Vagina (tissue), 2 donors: ENCODE data around the gene GPR137B. TPM values are rescaled to one million over a fixed set of nuclear protein-coding genes. Genes with fewer than 3 reads are reported as not detected.

Experiments
- DNase-seq, 2 donors: peaks; one replicate each; pipeline ENCODE4 v3.0.0-alpha.2; 2017; ENCODE audit errors: extremely low spot score in 2 of 2
- H3K27ac ChIP-seq: fragments of 200-600 bp; sonication (generic); one replicate; pipeline ENCODE4 v1.5.1; 2019
- H3K27me3 ChIP-seq: fragments of 200-600 bp; sonication (generic); one replicate; pipeline ENCODE4 v1.5.1; 2019
- H3K36me3 ChIP-seq, 2 donors: fragments of 200-600 bp; sonication (generic); one replicate each; pipeline ENCODE4 v1.5.1; 2017 to 2019
- H3K4me1 ChIP-seq: fragments of 200-600 bp; sonication (generic); one replicate; pipeline ENCODE4 v1.5.1; 2019
- H3K4me3 ChIP-seq, 2 donors: fragments of 200-600 bp; sonication (generic); 1 replicate in 1 of 2; 2 replicates in 1 of 2; pipeline ENCODE4 v1.5.1; 2016 to 2019
- H3K9me3 ChIP-seq: fragments of 200-600 bp; sonication (generic); one replicate; pipeline ENCODE4 v1.5.1; 2019
- CTCF ChIP-seq, 3 experiments: fragments of 450-650 bp in 2 of 3; fragments of 200-600 bp in 1 of 3; sonication (generic) in 1 of 3; IDR thresholded peaks; one replicate each; pipeline ENCODE4 v1.5.1; 2017 to 2019; ENCODE audit warnings: antibody characterized with exemption in 3 of 3, mild to moderate bottlenecking in 2 of 3, moderate library complexity in 2 of 3
- POLR2A ChIP-seq, 2 donors: fragments of 450-650 bp; IDR thresholded peaks; one replicate each; pipeline ENCODE4 v1.6.1; 2017; ENCODE audit warnings: antibody characterized with exemption in 2 of 2, mild to moderate bottlenecking in 2 of 2, moderate library complexity in 2 of 2
- POLR2AphosphoS5 ChIP-seq, 2 donors: sonication (generic); formaldehyde crosslinking; IDR thresholded peaks; one replicate each; pipeline ENCODE4 v1.9.0; 2017; ENCODE audit warnings: antibody characterized with exemption in 2 of 2, mild to moderate bottlenecking in 2 of 2, low read depth in 1 of 2; ENCODE audit not compliant: insufficient read depth in 1 of 2
- intact Hi-C: fragments of 100-400 bp; cut with DNase I; formaldehyde crosslinking; loops from one replicate; pipeline ENCODE4 v1.15.1; 2023
- total RNA-seq: library from RNA; depleted of rRNA; stranded (reverse); fragments of >200 nt; gene quantifications from one replicate; pipeline ENCODE4 v1.2.3, GENCODE V29; 2016

GPR137B gene
- total RNA-seq, 1 donor from 2014 or later, result 38.8 TPM

GRCh38 chr1:236167578-236167977 is 25.2 kb downstream of the GPR137B start:
- TF ChIP-seq CTCF (IDR thresholded peaks at IDR 0.05) (no peak), POLR2AphosphoS5 (IDR thresholded peaks at IDR 0.05; ENCODE audit: insufficient read depth in 1 of 2, low read depth in 1 of 2) (no peak), POLR2A (IDR thresholded peaks at IDR 0.05) (no peak)
- H3K4me3 ChIP-seq, result no peak overlapping the region
- no peak for DNase-seq
- H3K36me3 ChIP-seq, result no peaks in the 10 kb centered on the region
- no peak overlapping the region for H3K27ac ChIP-seq
- intact Hi-C loops, result no loop called here
- peaks cover 4% of the 10 kb centered on the region for H3K4me1 ChIP-seq
- H3K9me3 ChIP-seq, result no peaks in the 10 kb centered on the region
- no peaks in the 10 kb centered on the region for H3K27me3 ChIP-seq

- no peak for DNase-seq
- Histone ChIP-seq H3K27me3 (no peaks in the 10 kb centered on the region), H3K4me1 (peaks cover 4% of the 10 kb centered on the region), H3K4me3 (no peak overlapping the region), H3K9me3 (no peaks in the 10 kb centered on the region), H3K27ac (no peak overlapping the region), H3K36me3 (no peaks in the 10 kb centered on the region)
- intact Hi-C loops, result no loop called here
- TF ChIP-seq CTCF (IDR thresholded peaks at IDR 0.05), result no peak
- peak in 1 of 2 donors; percentile 14 for TF ChIP-seq POLR2AphosphoS5 (IDR thresholded peaks at IDR 0.05; ENCODE audit: insufficient read depth in 1 of 2, low read depth in 1 of 2)
These were observed 26.5 kb downstream of the GPR137B start for GRCh38 chr1:236168716-236169429.

- DNase-seq, result no peak
- Histone ChIP-seq H3K27me3 (no peaks in the 10 kb centered on the region), H3K27ac (no peak overlapping the region), H3K36me3 (peaks cover 0 to 2% of the 10 kb centered on the region in 2 donors), H3K9me3 (no peaks in the 10 kb centered on the region), H3K4me1 (peaks cover 4% of the 10 kb centered on the region), H3K4me3 (no peak overlapping the region)
- TF ChIP-seq POLR2AphosphoS5 (IDR thresholded peaks at IDR 0.05; ENCODE audit: insufficient read depth in 1 of 2, low read depth in 1 of 2), result no peak
- TF ChIP-seq POLR2A (IDR thresholded peaks at IDR 0.05), result no peak
- no peak for TF ChIP-seq CTCF (IDR thresholded peaks at IDR 0.05)
- intact Hi-C loops, result no loop called here
These were observed 29.8 kb downstream of the GPR137B start for GRCh38 chr1:236172041-236172579.

- Histone ChIP-seq H3K4me3 (no peak overlapping the region), H3K9me3 (no peaks in the 10 kb centered on the region), H3K4me1 (peaks cover 4% of the 10 kb centered on the region), H3K36me3 (peaks cover 0 to 2% of the 10 kb centered on the region in 2 donors), H3K27me3 (no peaks in the 10 kb centered on the region), H3K27ac (no peak overlapping the region)
- no peak for DNase-seq
- intact Hi-C loops, result no loop called here
- TF ChIP-seq POLR2AphosphoS5 (IDR thresholded peaks at IDR 0.05; ENCODE audit: insufficient read depth in 1 of 2, low read depth in 1 of 2), result no peak
- TF ChIP-seq CTCF (IDR thresholded peaks at IDR 0.05), result no peak
- TF ChIP-seq POLR2A (IDR thresholded peaks at IDR 0.05), result no peak
These were observed 30.9 kb downstream of the GPR137B start for GRCh38 chr1:236173174-236173767.
